ENCODE results near the gene PITPNC1.
"Not testable (repeated sequence)": the region's sequence is repeated elsewhere in the genome, so short reads cannot be mapped to it uniquely, and the experiment has no call there.

DNA sequence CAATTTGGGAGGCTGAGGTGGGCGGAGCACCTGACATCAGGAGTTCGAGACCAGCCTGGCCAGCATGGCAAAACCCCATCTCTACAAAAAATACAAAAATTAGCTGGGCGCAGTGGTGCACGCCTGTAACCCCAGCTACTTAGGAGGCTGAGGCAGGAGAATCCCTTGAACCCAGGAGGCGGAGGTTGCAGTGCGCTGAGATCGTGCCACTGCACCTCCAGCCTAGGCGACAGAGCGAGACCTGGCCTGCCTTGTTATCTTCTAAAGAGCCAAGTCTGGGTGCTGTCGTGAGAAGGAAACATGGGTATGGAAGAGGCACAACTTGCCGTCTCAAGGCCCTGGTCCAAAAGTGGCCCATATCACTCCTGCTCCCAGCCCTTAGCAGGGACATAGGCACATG, 103.9 kb downstream of the PITPNC1 start:
- not testable (repeated sequence) for TF ChIP-seq EZH2 (IDR thresholded peaks at IDR 0.05; ENCODE audit: low read length, missing control alignments)
- TF ChIP-seq, protein P1, sequence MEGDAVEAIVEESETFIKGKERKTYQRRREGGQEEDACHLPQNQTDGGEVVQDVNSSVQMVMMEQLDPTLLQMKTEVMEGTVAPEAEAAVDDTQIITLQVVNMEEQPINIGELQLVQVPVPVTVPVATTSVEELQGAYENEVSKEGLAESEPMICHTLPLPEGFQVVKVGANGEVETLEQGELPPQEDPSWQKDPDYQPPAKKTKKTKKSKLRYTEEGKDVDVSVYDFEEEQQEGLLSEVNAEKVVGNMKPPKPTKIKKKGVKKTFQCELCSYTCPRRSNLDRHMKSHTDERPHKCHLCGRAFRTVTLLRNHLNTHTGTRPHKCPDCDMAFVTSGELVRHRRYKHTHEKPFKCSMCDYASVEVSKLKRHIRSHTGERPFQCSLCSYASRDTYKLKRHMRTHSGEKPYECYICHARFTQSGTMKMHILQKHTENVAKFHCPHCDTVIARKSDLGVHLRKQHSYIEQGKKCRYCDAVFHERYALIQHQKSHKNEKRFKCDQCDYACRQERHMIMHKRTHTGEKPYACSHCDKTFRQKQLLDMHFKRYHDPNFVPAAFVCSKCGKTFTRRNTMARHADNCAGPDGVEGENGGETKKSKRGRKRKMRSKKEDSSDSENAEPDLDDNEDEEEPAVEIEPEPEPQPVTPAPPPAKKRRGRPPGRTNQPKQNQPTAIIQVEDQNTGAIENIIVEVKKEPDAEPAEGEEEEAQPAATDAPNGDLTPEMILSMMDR (conservative IDR thresholded peaks at IDR 0.05 in 1 of 2, IDR thresholded peaks at IDR 0.05 in 1 of 2; ENCODE audit: low read depth in 1 of 2, low read length in 2 of 2): not testable (repeated sequence)

Measured in fibroblast of lung (primary cell).